H9 (cell line): ENCODE data around the gene NEDD4. TPM values are rescaled to one million over a fixed set of nuclear protein-coding genes. Genes with fewer than 3 reads are reported as not detected.

Experiments
- DNase-seq: peaks from one replicate; pipeline ENCODE4 v3.0.0-alpha.2; 2017
- H2AFZ ChIP-seq: one replicate; pipeline ENCODE4 v1.6.1; 2013; ENCODE audit warnings: mild to moderate bottlenecking, low read length, control low read depth, moderate library complexity
- H2AK5ac ChIP-seq: 2 replicates; pipeline ENCODE4 v1.6.1; 2013; ENCODE audit warnings: low read length, control low read depth, mixed read lengths; ENCODE audit not compliant: insufficient read length
- H2BK120ac ChIP-seq: one replicate; pipeline ENCODE4 v1.6.1; 2013; ENCODE audit warnings: low read depth, mild to moderate bottlenecking, low read length, control low read depth, inconsistent platforms; ENCODE audit not compliant: poor library complexity, severe bottlenecking
- H2BK12ac ChIP-seq: 2 replicates; pipeline ENCODE4 v1.6.1; 2013; ENCODE audit warnings: low read length, control low read depth, mixed read lengths, low read depth; ENCODE audit not compliant: insufficient read length
- H2BK15ac ChIP-seq: 2 replicates; pipeline ENCODE4 v1.6.1; 2013; ENCODE audit warnings: low read depth, low read length, control low read depth
- H2BK20ac ChIP-seq: one replicate; pipeline ENCODE4 v1.6.1; 2013; ENCODE audit warnings: low read depth, mild to moderate bottlenecking, low read length, control low read depth, inconsistent platforms; ENCODE audit not compliant: poor library complexity, severe bottlenecking
- H2BK5ac ChIP-seq: 2 replicates; pipeline ENCODE4 v1.6.1; 2013; ENCODE audit warnings: low read length, control low read depth, mixed read lengths; ENCODE audit not compliant: insufficient read length
- H3K14ac ChIP-seq: 2 replicates; pipeline ENCODE4 v1.6.1; 2013; ENCODE audit warnings: low read length, control low read depth; ENCODE audit not compliant: insufficient read depth
- H3K18ac ChIP-seq: 2 replicates; pipeline ENCODE4 v1.6.1; 2013; ENCODE audit warnings: low read depth, mild to moderate bottlenecking, mixed read lengths, low read length, control low read depth; ENCODE audit not compliant: insufficient read length
- H3K23ac ChIP-seq: 2 replicates; pipeline ENCODE4 v1.6.1; 2013; ENCODE audit warnings: low read length, control low read depth, mixed read lengths, low read depth; ENCODE audit not compliant: insufficient read length
- H3K23me2 ChIP-seq: 2 replicates; pipeline ENCODE4 v1.6.1; 2013; ENCODE audit warnings: low read depth, mild to moderate bottlenecking, mixed read lengths, low read length, control low read depth; ENCODE audit not compliant: insufficient read length, poor library complexity, severe bottlenecking
- H3K27ac ChIP-seq: 2 replicates; pipeline ENCODE4 v1.5.1; 2013; ENCODE audit warnings: low read length, control low read depth, mixed read lengths, low read depth; ENCODE audit not compliant: insufficient read length
- H3K27me3 ChIP-seq: 2 replicates; pipeline ENCODE4 v1.6.1; 2013; ENCODE audit warnings: low read length, control low read depth, inconsistent platforms; ENCODE audit not compliant: insufficient read depth
- H3K4ac ChIP-seq: 2 replicates; pipeline ENCODE4 v1.6.1; 2013; ENCODE audit warnings: low read depth, mild to moderate bottlenecking, control low read depth, inconsistent platforms, low read length, moderate library complexity
- H3K4me1 ChIP-seq: 2 replicates; pipeline ENCODE4 v1.6.1; 2013; ENCODE audit warnings: low read length, control low read depth, inconsistent platforms; ENCODE audit not compliant: insufficient read depth
- H3K4me2 ChIP-seq: 2 replicates; pipeline ENCODE4 v1.6.1; 2013; ENCODE audit warnings: low read length, control low read depth, mixed read lengths; ENCODE audit not compliant: insufficient read length, insufficient read depth
- H3K56ac ChIP-seq: 2 replicates; pipeline ENCODE4 v1.6.1; 2013; ENCODE audit warnings: low read depth, mild to moderate bottlenecking, mixed read lengths, low read length, control low read depth; ENCODE audit not compliant: insufficient read length
- H3K79me1 ChIP-seq: 2 replicates; pipeline ENCODE4 v1.6.1; 2013; ENCODE audit warnings: low read depth, mild to moderate bottlenecking, moderate library complexity, low read length, control low read depth, inconsistent platforms; ENCODE audit not compliant: insufficient read depth, poor library complexity, severe bottlenecking
- H3K79me2 ChIP-seq: 2 replicates; pipeline ENCODE4 v1.6.1; 2013; ENCODE audit warnings: low read length, control low read depth, inconsistent platforms; ENCODE audit not compliant: insufficient read depth
- H3K9ac ChIP-seq: 2 replicates; pipeline ENCODE4 v1.6.1; 2013; ENCODE audit warnings: low read length, control low read depth, mixed read lengths; ENCODE audit not compliant: insufficient read length; ENCODE audit errors: extremely low read depth
- H3K9me3 ChIP-seq: one replicate; pipeline ENCODE4 v1.6.1; 2013; ENCODE audit warnings: low read depth, low read length, inconsistent platforms; ENCODE audit not compliant: control insufficient read depth
- H3T11ph ChIP-seq: one replicate; pipeline ENCODE4 v1.6.1; 2013; ENCODE audit warnings: mild to moderate bottlenecking, low read length, control low read depth, inconsistent platforms
- H4K20me1 ChIP-seq: one replicate; pipeline ENCODE4 v1.6.1; 2013; ENCODE audit not compliant: control insufficient read depth, insufficient read length, insufficient read depth
- H4K5ac ChIP-seq: 2 replicates; pipeline ENCODE4 v1.6.1; 2013; ENCODE audit warnings: low read depth, mild to moderate bottlenecking, mixed read lengths, low read length, control low read depth; ENCODE audit not compliant: insufficient read length
- H4K8ac ChIP-seq: replicated peaks from 2 replicates; pipeline ENCODE4 v1.6.1; 2013; ENCODE audit warnings: low read length, control low read depth, mixed read lengths, low read depth; ENCODE audit not compliant: insufficient read length
- H4K91ac ChIP-seq: 2 replicates; pipeline ENCODE4 v1.6.1; 2013; ENCODE audit warnings: low read depth, mild to moderate bottlenecking, moderate library complexity, mixed read lengths, low read length, control low read depth; ENCODE audit not compliant: insufficient read length
- H3K27ac Mint-ChIP-seq, 3 experiments: 2 replicates in 2 of 3; 3 replicates in 1 of 3; pipeline ENCODE4 v1.8.0; 2020 to 2021; ENCODE audit warnings: mixed read lengths in 3 of 3, mild to moderate bottlenecking in 1 of 3, moderate library complexity in 1 of 3
- H3K27me3 Mint-ChIP-seq: 2 replicates; pipeline ENCODE4 v1.8.0; 2021; ENCODE audit warnings: low read depth, mild to moderate bottlenecking, moderate library complexity, mixed read lengths
- H3K36me3 Mint-ChIP-seq, 3 experiments: 2 replicates in 2 of 3; 3 replicates in 1 of 3; pipeline ENCODE4 v1.8.0; 2020 to 2021; ENCODE audit warnings: low read depth in 3 of 3, mixed read lengths in 3 of 3; ENCODE audit not compliant: insufficient read depth in 1 of 3
- H3K4me1 Mint-ChIP-seq, 2 experiments: 2 replicates each; pipeline ENCODE4 v1.8.0; 2020; ENCODE audit warnings: mixed read lengths in 2 of 2
- H3K4me3 Mint-ChIP-seq, 2 experiments: 2 replicates in 1 of 2; 3 replicates in 1 of 2; pipeline ENCODE4 v1.8.0; 2020 to 2021; ENCODE audit warnings: mild to moderate bottlenecking in 2 of 2, mixed read lengths in 2 of 2, moderate library complexity in 1 of 2
- H3K9me3 Mint-ChIP-seq, 2 experiments: 2 replicates in 1 of 2; 3 replicates in 1 of 2; pipeline ENCODE4 v1.8.0; 2020; ENCODE audit warnings: mild to moderate bottlenecking in 2 of 2, mixed read lengths in 2 of 2, moderate library complexity in 1 of 2
- WGBS: extraction: QIAGEN DNeasy Blood & Tissue Kit; methylation state at CpG from one replicate; pipeline ENCODE4 v1.1.7; 2013; ENCODE audit warnings: missing lambda C conversion rate, low lambda C conversion rate, mixed read lengths; ENCODE audit not compliant: insufficient read length; ENCODE audit errors: extremely low coverage; 5-methylcytosine and 5-hydroxymethylcytosine counted together
- total RNA-seq: library from RNA; stranded (reverse); gene quantifications from 2 replicates; pipeline ENCODE4 v1.2.1, GENCODE V29; 2021
- TF ChIP-seq, protein P1 (sequence below): fragments of 200-600 bp; sonication (generic); conservative IDR thresholded peaks from 3 replicates; pipeline ENCODE4 v1.8.0; 2021; ENCODE audit warnings: antibody characterized with exemption, mild to moderate bottlenecking

Gene NEDD4
- total RNA-seq, 1 experiment from 2014 or later: 9.6 TPM

DNA sequence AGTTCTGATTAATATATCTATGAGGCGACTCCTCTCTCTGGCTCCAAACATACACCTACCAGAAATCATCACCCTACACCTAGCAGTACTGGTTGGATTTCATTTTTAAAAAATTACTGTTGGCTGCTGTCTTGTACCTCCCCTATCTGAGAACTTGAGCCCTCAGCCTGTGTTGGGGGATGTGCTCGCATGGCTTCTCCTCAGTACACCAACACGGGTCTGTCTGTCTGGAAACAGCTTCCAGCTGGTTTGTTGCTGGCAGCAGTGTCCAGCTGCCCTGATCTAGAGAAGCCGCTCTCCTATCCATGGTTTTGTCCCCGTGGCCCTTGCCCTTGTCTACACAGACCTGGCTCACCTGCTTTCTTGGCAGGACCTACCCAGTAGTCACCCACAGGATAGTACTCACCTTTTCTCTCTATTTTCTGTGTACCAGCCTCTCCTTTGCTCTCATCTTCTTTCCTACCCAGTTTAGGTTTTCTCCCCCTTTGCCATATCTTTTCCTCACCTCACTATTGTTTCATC lies 43.2 kb upstream of the NEDD4 start:
- no peaks in the 10 kb centered on the region for H3K79me2 ChIP-seq
- no peaks in the 10 kb centered on the region for H4K20me1 ChIP-seq
- H4K91ac ChIP-seq: no peak overlapping the region
- H3K4me3 Mint-ChIP-seq: no peak overlapping the region
- no peak overlapping the region for H3K18ac ChIP-seq
- peak overlapping the region in 1 of 3 experiments; percentile 7; a peak in 1 of 7 replicates for H3K27ac Mint-ChIP-seq
- no peak overlapping the region for H3K9ac ChIP-seq
- H4K5ac ChIP-seq: no peak overlapping the region
- no peak overlapping the region for H2BK120ac ChIP-seq
- H3K23me2 ChIP-seq: no peaks in the 10 kb centered on the region
- no peak overlapping the region for H3K23ac ChIP-seq
- H3K4me1 Mint-ChIP-seq: peaks cover 7% of the 10 kb centered on the region in 2 experiments; a peak in 3 of 4 replicates
- no peaks in the 10 kb centered on the region; the same call in 1 of the 2 replicates for H3K4me1 ChIP-seq
- TF ChIP-seq, protein P1, sequence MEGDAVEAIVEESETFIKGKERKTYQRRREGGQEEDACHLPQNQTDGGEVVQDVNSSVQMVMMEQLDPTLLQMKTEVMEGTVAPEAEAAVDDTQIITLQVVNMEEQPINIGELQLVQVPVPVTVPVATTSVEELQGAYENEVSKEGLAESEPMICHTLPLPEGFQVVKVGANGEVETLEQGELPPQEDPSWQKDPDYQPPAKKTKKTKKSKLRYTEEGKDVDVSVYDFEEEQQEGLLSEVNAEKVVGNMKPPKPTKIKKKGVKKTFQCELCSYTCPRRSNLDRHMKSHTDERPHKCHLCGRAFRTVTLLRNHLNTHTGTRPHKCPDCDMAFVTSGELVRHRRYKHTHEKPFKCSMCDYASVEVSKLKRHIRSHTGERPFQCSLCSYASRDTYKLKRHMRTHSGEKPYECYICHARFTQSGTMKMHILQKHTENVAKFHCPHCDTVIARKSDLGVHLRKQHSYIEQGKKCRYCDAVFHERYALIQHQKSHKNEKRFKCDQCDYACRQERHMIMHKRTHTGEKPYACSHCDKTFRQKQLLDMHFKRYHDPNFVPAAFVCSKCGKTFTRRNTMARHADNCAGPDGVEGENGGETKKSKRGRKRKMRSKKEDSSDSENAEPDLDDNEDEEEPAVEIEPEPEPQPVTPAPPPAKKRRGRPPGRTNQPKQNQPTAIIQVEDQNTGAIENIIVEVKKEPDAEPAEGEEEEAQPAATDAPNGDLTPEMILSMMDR: no peak
- H3K27me3 ChIP-seq: no peaks in the 10 kb centered on the region
- no peak overlapping the region for H3K56ac ChIP-seq
- H2BK12ac ChIP-seq: no peak overlapping the region
- no peak overlapping the region for H3K4ac ChIP-seq
- no peaks in the 10 kb centered on the region for H3K36me3 Mint-ChIP-seq
- no peak for DNase-seq
- 0 out of 2 replicates have a peak overlapping the region, but pooled peaks have one; percentile 60 for H3K14ac ChIP-seq
- H2BK20ac ChIP-seq: no peak overlapping the region
- H3K27me3 Mint-ChIP-seq: no peaks in the 10 kb centered on the region; the same call in 1 of the 2 replicates
- H3K9me3 ChIP-seq: no peaks in the 10 kb centered on the region
- no CpG with 5 or more reads among the region's 5 CpGs for WGBS
- no peaks in the 10 kb centered on the region for H3K79me1 ChIP-seq
- no peak overlapping the region for H3K4me2 ChIP-seq
- H2BK15ac ChIP-seq: no peak overlapping the region
- no peak overlapping the region for H3T11ph ChIP-seq
- H2BK5ac ChIP-seq: no peak overlapping the region
- no peak overlapping the region for H3K27ac ChIP-seq
- no peak overlapping the region for H2AK5ac ChIP-seq
- H2AFZ ChIP-seq: no peak overlapping the region
- H4K8ac ChIP-seq: no peak overlapping the region
- no peaks in the 10 kb centered on the region for H3K9me3 Mint-ChIP-seq
